H9 (cell line): ENCODE data around the gene VAV1. TPM values are rescaled to one million over a fixed set of nuclear protein-coding genes. Genes with fewer than 3 reads are reported as not detected.

ENCODE experiments used
- DNase-seq: peaks from one replicate; pipeline ENCODE4 v3.0.0-alpha.2; 2017
- H2AFZ ChIP-seq: one replicate; pipeline ENCODE4 v1.6.1; 2013; ENCODE audit warnings: mild to moderate bottlenecking, low read length, control low read depth, moderate library complexity
- H2AK5ac ChIP-seq: 2 replicates; pipeline ENCODE4 v1.6.1; 2013; ENCODE audit warnings: low read length, control low read depth, mixed read lengths; ENCODE audit not compliant: insufficient read length
- H2BK120ac ChIP-seq: one replicate; pipeline ENCODE4 v1.6.1; 2013; ENCODE audit warnings: low read depth, mild to moderate bottlenecking, low read length, control low read depth, inconsistent platforms; ENCODE audit not compliant: poor library complexity, severe bottlenecking
- H2BK12ac ChIP-seq: 2 replicates; pipeline ENCODE4 v1.6.1; 2013; ENCODE audit warnings: low read length, control low read depth, mixed read lengths, low read depth; ENCODE audit not compliant: insufficient read length
- H2BK15ac ChIP-seq: 2 replicates; pipeline ENCODE4 v1.6.1; 2013; ENCODE audit warnings: low read depth, low read length, control low read depth
- H2BK20ac ChIP-seq: one replicate; pipeline ENCODE4 v1.6.1; 2013; ENCODE audit warnings: low read depth, mild to moderate bottlenecking, low read length, control low read depth, inconsistent platforms; ENCODE audit not compliant: poor library complexity, severe bottlenecking
- H2BK5ac ChIP-seq: 2 replicates; pipeline ENCODE4 v1.6.1; 2013; ENCODE audit warnings: low read length, control low read depth, mixed read lengths; ENCODE audit not compliant: insufficient read length
- H3K14ac ChIP-seq: 2 replicates; pipeline ENCODE4 v1.6.1; 2013; ENCODE audit warnings: low read length, control low read depth; ENCODE audit not compliant: insufficient read depth
- H3K18ac ChIP-seq: 2 replicates; pipeline ENCODE4 v1.6.1; 2013; ENCODE audit warnings: low read depth, mild to moderate bottlenecking, mixed read lengths, low read length, control low read depth; ENCODE audit not compliant: insufficient read length
- H3K23ac ChIP-seq: 2 replicates; pipeline ENCODE4 v1.6.1; 2013; ENCODE audit warnings: low read length, control low read depth, mixed read lengths, low read depth; ENCODE audit not compliant: insufficient read length
- H3K23me2 ChIP-seq: 2 replicates; pipeline ENCODE4 v1.6.1; 2013; ENCODE audit warnings: low read depth, mild to moderate bottlenecking, mixed read lengths, low read length, control low read depth; ENCODE audit not compliant: insufficient read length, poor library complexity, severe bottlenecking
- H3K27ac ChIP-seq: 2 replicates; pipeline ENCODE4 v1.5.1; 2013; ENCODE audit warnings: low read length, control low read depth, mixed read lengths, low read depth; ENCODE audit not compliant: insufficient read length
- H3K27me3 ChIP-seq: 2 replicates; pipeline ENCODE4 v1.6.1; 2013; ENCODE audit warnings: low read length, control low read depth, inconsistent platforms; ENCODE audit not compliant: insufficient read depth
- H3K4ac ChIP-seq: 2 replicates; pipeline ENCODE4 v1.6.1; 2013; ENCODE audit warnings: low read depth, mild to moderate bottlenecking, control low read depth, inconsistent platforms, low read length, moderate library complexity
- H3K4me1 ChIP-seq: 2 replicates; pipeline ENCODE4 v1.6.1; 2013; ENCODE audit warnings: low read length, control low read depth, inconsistent platforms; ENCODE audit not compliant: insufficient read depth
- H3K4me2 ChIP-seq: 2 replicates; pipeline ENCODE4 v1.6.1; 2013; ENCODE audit warnings: low read length, control low read depth, mixed read lengths; ENCODE audit not compliant: insufficient read length, insufficient read depth
- H3K56ac ChIP-seq: 2 replicates; pipeline ENCODE4 v1.6.1; 2013; ENCODE audit warnings: low read depth, mild to moderate bottlenecking, mixed read lengths, low read length, control low read depth; ENCODE audit not compliant: insufficient read length
- H3K79me1 ChIP-seq: 2 replicates; pipeline ENCODE4 v1.6.1; 2013; ENCODE audit warnings: low read depth, mild to moderate bottlenecking, moderate library complexity, low read length, control low read depth, inconsistent platforms; ENCODE audit not compliant: insufficient read depth, poor library complexity, severe bottlenecking
- H3K79me2 ChIP-seq: 2 replicates; pipeline ENCODE4 v1.6.1; 2013; ENCODE audit warnings: low read length, control low read depth, inconsistent platforms; ENCODE audit not compliant: insufficient read depth
- H3K9ac ChIP-seq: 2 replicates; pipeline ENCODE4 v1.6.1; 2013; ENCODE audit warnings: low read length, control low read depth, mixed read lengths; ENCODE audit not compliant: insufficient read length; ENCODE audit errors: extremely low read depth
- H3K9me3 ChIP-seq: one replicate; pipeline ENCODE4 v1.6.1; 2013; ENCODE audit warnings: low read depth, low read length, inconsistent platforms; ENCODE audit not compliant: control insufficient read depth
- H3T11ph ChIP-seq: one replicate; pipeline ENCODE4 v1.6.1; 2013; ENCODE audit warnings: mild to moderate bottlenecking, low read length, control low read depth, inconsistent platforms
- H4K20me1 ChIP-seq: one replicate; pipeline ENCODE4 v1.6.1; 2013; ENCODE audit not compliant: control insufficient read depth, insufficient read length, insufficient read depth
- H4K5ac ChIP-seq: 2 replicates; pipeline ENCODE4 v1.6.1; 2013; ENCODE audit warnings: low read depth, mild to moderate bottlenecking, mixed read lengths, low read length, control low read depth; ENCODE audit not compliant: insufficient read length
- H4K8ac ChIP-seq: replicated peaks from 2 replicates; pipeline ENCODE4 v1.6.1; 2013; ENCODE audit warnings: low read length, control low read depth, mixed read lengths, low read depth; ENCODE audit not compliant: insufficient read length
- H4K91ac ChIP-seq: 2 replicates; pipeline ENCODE4 v1.6.1; 2013; ENCODE audit warnings: low read depth, mild to moderate bottlenecking, moderate library complexity, mixed read lengths, low read length, control low read depth; ENCODE audit not compliant: insufficient read length
- H3K27ac Mint-ChIP-seq, 3 experiments: 2 replicates in 2 of 3; 3 replicates in 1 of 3; pipeline ENCODE4 v1.8.0; 2020 to 2021; ENCODE audit warnings: mixed read lengths in 3 of 3, mild to moderate bottlenecking in 1 of 3, moderate library complexity in 1 of 3
- H3K27me3 Mint-ChIP-seq: 2 replicates; pipeline ENCODE4 v1.8.0; 2021; ENCODE audit warnings: low read depth, mild to moderate bottlenecking, moderate library complexity, mixed read lengths
- H3K36me3 Mint-ChIP-seq, 3 experiments: 2 replicates in 2 of 3; 3 replicates in 1 of 3; pipeline ENCODE4 v1.8.0; 2020 to 2021; ENCODE audit warnings: low read depth in 3 of 3, mixed read lengths in 3 of 3; ENCODE audit not compliant: insufficient read depth in 1 of 3
- H3K4me1 Mint-ChIP-seq, 2 experiments: 2 replicates each; pipeline ENCODE4 v1.8.0; 2020; ENCODE audit warnings: mixed read lengths in 2 of 2
- H3K4me3 Mint-ChIP-seq, 2 experiments: 2 replicates in 1 of 2; 3 replicates in 1 of 2; pipeline ENCODE4 v1.8.0; 2020 to 2021; ENCODE audit warnings: mild to moderate bottlenecking in 2 of 2, mixed read lengths in 2 of 2, moderate library complexity in 1 of 2
- H3K9me3 Mint-ChIP-seq, 2 experiments: 2 replicates in 1 of 2; 3 replicates in 1 of 2; pipeline ENCODE4 v1.8.0; 2020; ENCODE audit warnings: mild to moderate bottlenecking in 2 of 2, mixed read lengths in 2 of 2, moderate library complexity in 1 of 2
- CTCF ChIP-seq: fragments of 200-600 bp; sonication (generic); conservative IDR thresholded peaks from 3 replicates; pipeline ENCODE4 v1.8.0; 2021; ENCODE audit warnings: antibody characterized with exemption, mild to moderate bottlenecking
- WGBS: extraction: QIAGEN DNeasy Blood & Tissue Kit; methylation state at CpG from one replicate; pipeline ENCODE4 v1.1.7; 2013; ENCODE audit warnings: missing lambda C conversion rate, low lambda C conversion rate, mixed read lengths; ENCODE audit not compliant: insufficient read length; ENCODE audit errors: extremely low coverage; 5-methylcytosine and 5-hydroxymethylcytosine counted together
- total RNA-seq: library from RNA; stranded (reverse); gene quantifications from 2 replicates; pipeline ENCODE4 v1.2.1, GENCODE V29; 2021

Gene VAV1
- total RNA-seq, 1 experiment from 2014 or later, result 0.90 TPM

- H3K36me3 Mint-ChIP-seq, result no peaks in the 10 kb centered on the region
- H3K4me2 ChIP-seq, result no peak overlapping the region
- no peak overlapping the region for H4K5ac ChIP-seq
- no peaks in the 10 kb centered on the region for H3K79me1 ChIP-seq
- no peaks in the 10 kb centered on the region for H4K20me1 ChIP-seq
- H3K27me3 ChIP-seq, result no peaks in the 10 kb centered on the region
- no peaks in the 10 kb centered on the region for H3K79me2 ChIP-seq
- H3K4me1 ChIP-seq, result no peaks in the 10 kb centered on the region
- no peak overlapping the region for H3K9ac ChIP-seq
- no peaks in the 10 kb centered on the region for H3K4me1 Mint-ChIP-seq
- H2BK5ac ChIP-seq, result no peak overlapping the region
- no peak overlapping the region for H3K4ac ChIP-seq
- no peak overlapping the region for H3K27ac ChIP-seq
- peaks cover 1% of the 10 kb centered on the region for H3K27me3 Mint-ChIP-seq
- no peak overlapping the region for H2BK12ac ChIP-seq
- no peak overlapping the region for H3K14ac ChIP-seq
- no peak overlapping the region for H4K91ac ChIP-seq
- H3K23ac ChIP-seq, result no peak overlapping the region
- H3K9me3 ChIP-seq, result no peaks in the 10 kb centered on the region
- no peak overlapping the region for H2BK20ac ChIP-seq
- no peak overlapping the region for H2BK15ac ChIP-seq
- H3K27ac Mint-ChIP-seq, result no peak overlapping the region
- no peak overlapping the region for H2BK120ac ChIP-seq
- no CpG with 5 or more reads among the region's 2 CpGs for WGBS
- H4K8ac ChIP-seq, result no peak overlapping the region
- no peak for DNase-seq
- H3K18ac ChIP-seq, result no peak overlapping the region
- H3K4me3 Mint-ChIP-seq, result no peak overlapping the region
- peaks cover 4% of the 10 kb centered on the region for H3K23me2 ChIP-seq
- TF ChIP-seq CTCF, result no peak
- no peak overlapping the region for H2AFZ ChIP-seq
- H3K9me3 Mint-ChIP-seq, result peaks cover 2 to 60% of the 10 kb centered on the region in 2 experiments; a peak in 3 of 5 replicates
- H3T11ph ChIP-seq, result no peak overlapping the region
- no peak overlapping the region for H3K56ac ChIP-seq
- H2AK5ac ChIP-seq, result no peak overlapping the region
Measured at GRCh38 chr19:6849876-6850275, 77.4 kb downstream of the VAV1 start.
